Stimulated activated memory B cell treated with anti-CD40 and anti-IgM and Interleukin-4, amounts not matched to agents 10 μg/mL and 1 μg/mL and 100 μg/mL, for 72 hours (primary cell): ENCODE data around the gene AFP.

ENCODE experiments used
- ATAC-seq: fragments of 150-1000 bp; cut with Tn5 transposase; 2 replicates; pipeline ENCODE4 v1.10.0; 2021
- H3K27ac Mint-ChIP-seq: one replicate; pipeline ENCODE4 v1.8.0; 2022; ENCODE audit warnings: mild to moderate bottlenecking, mixed read lengths
- H3K27me3 Mint-ChIP-seq: one replicate; pipeline ENCODE4 v1.8.0; 2022; ENCODE audit warnings: mixed read lengths
- H3K36me3 Mint-ChIP-seq: one replicate; pipeline ENCODE4 v1.8.0; 2022; ENCODE audit warnings: mixed read lengths
- H3K4me1 Mint-ChIP-seq: one replicate; pipeline ENCODE4 v1.8.0; 2022; ENCODE audit warnings: mixed read lengths
- H3K4me3 Mint-ChIP-seq: one replicate; pipeline ENCODE4 v1.8.0; 2022; ENCODE audit warnings: mild to moderate bottlenecking, moderate library complexity, mixed read lengths
- H3K9me3 Mint-ChIP-seq: one replicate; pipeline ENCODE4 v1.8.0; 2022; ENCODE audit warnings: mixed read lengths

The AFP gene

GRCh38 chr4:73439991-73440390 lies 4.0 kb downstream of the AFP start:
- H3K4me3 Mint-ChIP-seq = no peak overlapping the region
- H3K27me3 Mint-ChIP-seq = peaks cover 8% of the 10 kb centered on the region
- H3K36me3 Mint-ChIP-seq = no peaks in the 10 kb centered on the region
- no peak for ATAC-seq
- no peaks in the 10 kb centered on the region for H3K4me1 Mint-ChIP-seq
- no peaks in the 10 kb centered on the region for H3K9me3 Mint-ChIP-seq
- no peak overlapping the region for H3K27ac Mint-ChIP-seq

GRCh38 chr4:73440653-73441052 lies 4.6 kb downstream of the AFP start:
- Mint-ChIP-seq H3K27me3 (peaks cover 8% of the 10 kb centered on the region), H3K9me3 (no peaks in the 10 kb centered on the region), H3K4me1 (no peaks in the 10 kb centered on the region), H3K36me3 (no peaks in the 10 kb centered on the region), H3K4me3 (no peak overlapping the region), H3K27ac (no peak overlapping the region)
- no peak for ATAC-seq

GRCh38 chr4:73442275-73442674 lies 6.3 kb downstream of the AFP start:
- Mint-ChIP-seq H3K27ac (no peak overlapping the region), H3K4me1 (no peaks in the 10 kb centered on the region), H3K36me3 (no peaks in the 10 kb centered on the region), H3K9me3 (no peaks in the 10 kb centered on the region), H3K4me3 (no peak overlapping the region), H3K27me3 (peaks cover 8% of the 10 kb centered on the region)
- ATAC-seq = no peak

GRCh38 chr4:73443224-73443623 lies 7.2 kb downstream of the AFP start:
- no peak overlapping the region for H3K27ac Mint-ChIP-seq
- no peaks in the 10 kb centered on the region for H3K4me1 Mint-ChIP-seq
- H3K4me3 Mint-ChIP-seq = no peak overlapping the region
- peaks cover 3% of the 10 kb centered on the region for H3K27me3 Mint-ChIP-seq
- H3K9me3 Mint-ChIP-seq = no peaks in the 10 kb centered on the region
- H3K36me3 Mint-ChIP-seq = no peaks in the 10 kb centered on the region
- no peak for ATAC-seq

- Mint-ChIP-seq H3K27ac (no peak overlapping the region), H3K4me1 (no peaks in the 10 kb centered on the region)
Observed at GRCh38 chr4:73445383-73446335, 9.6 kb downstream of the AFP start.

GRCh38 chr4:73446336-73446938 lies 10.4 kb downstream of the AFP start:
- Mint-ChIP-seq H3K27me3 (no peaks in the 10 kb centered on the region), H3K4me1 (no peaks in the 10 kb centered on the region), H3K27ac (no peak overlapping the region), H3K4me3 (no peak overlapping the region), H3K9me3 (no peaks in the 10 kb centered on the region), H3K36me3 (no peaks in the 10 kb centered on the region)
- peak; percentile 65 for ATAC-seq

More at GRCh38 chr4:73445383-73446335, 9.6 kb downstream of the AFP start:
- Mint-ChIP-seq H3K27me3 (no peaks in the 10 kb centered on the region), H3K4me3 (no peak overlapping the region), H3K9me3 (no peaks in the 10 kb centered on the region), H3K36me3 (no peaks in the 10 kb centered on the region)
- no peak for ATAC-seq

- H3K4me1 Mint-ChIP-seq = no peaks in the 10 kb centered on the region
- no peak for ATAC-seq
- no peaks in the 10 kb centered on the region for H3K27me3 Mint-ChIP-seq
- H3K27ac Mint-ChIP-seq = no peak overlapping the region
- no peaks in the 10 kb centered on the region for H3K9me3 Mint-ChIP-seq
- H3K4me3 Mint-ChIP-seq = no peak overlapping the region
- no peaks in the 10 kb centered on the region for H3K36me3 Mint-ChIP-seq
Observed at GRCh38 chr4:73447671-73448070, 11.7 kb downstream of the AFP start.

- H3K36me3 Mint-ChIP-seq = no peaks in the 10 kb centered on the region
- H3K27me3 Mint-ChIP-seq = no peaks in the 10 kb centered on the region
- H3K9me3 Mint-ChIP-seq = no peaks in the 10 kb centered on the region
- no peak for ATAC-seq
- no peak overlapping the region for H3K4me3 Mint-ChIP-seq
- no peak overlapping the region for H3K27ac Mint-ChIP-seq
- no peaks in the 10 kb centered on the region for H3K4me1 Mint-ChIP-seq
Observed at GRCh38 chr4:73448448-73449203, 12.6 kb downstream of the AFP start.

- ATAC-seq = no peak
- Mint-ChIP-seq H3K27ac (no peak overlapping the region), H3K4me3 (no peak overlapping the region), H3K27me3 (no peaks in the 10 kb centered on the region), H3K4me1 (no peaks in the 10 kb centered on the region), H3K9me3 (no peaks in the 10 kb centered on the region), H3K36me3 (no peaks in the 10 kb centered on the region)
Observed at GRCh38 chr4:73450398-73451004, 14.5 kb downstream of the AFP start.

GRCh38 chr4:73451404-73451803 lies 15.4 kb downstream of the AFP start:
- ATAC-seq = no peak
- H3K4me1 Mint-ChIP-seq = no peaks in the 10 kb centered on the region

GRCh38 chr4:73451981-73452747 lies 16.1 kb downstream of the AFP start:
- ATAC-seq = no peak
- H3K27me3 Mint-ChIP-seq = peaks cover 9% of the 10 kb centered on the region
- H3K36me3 Mint-ChIP-seq = no peaks in the 10 kb centered on the region
- H3K27ac Mint-ChIP-seq = no peak overlapping the region
- no peaks in the 10 kb centered on the region for H3K4me1 Mint-ChIP-seq
- no peak overlapping the region for H3K4me3 Mint-ChIP-seq
- H3K9me3 Mint-ChIP-seq = no peaks in the 10 kb centered on the region

More at GRCh38 chr4:73451404-73451803, 15.4 kb downstream of the AFP start:
- Mint-ChIP-seq H3K9me3 (no peaks in the 10 kb centered on the region), H3K4me3 (no peak overlapping the region), H3K27ac (no peak overlapping the region), H3K36me3 (no peaks in the 10 kb centered on the region), H3K27me3 (peaks cover 5% of the 10 kb centered on the region)

- no peaks in the 10 kb centered on the region for H3K36me3 Mint-ChIP-seq
- no peak overlapping the region for H3K27ac Mint-ChIP-seq
- no peaks in the 10 kb centered on the region for H3K4me1 Mint-ChIP-seq
- H3K9me3 Mint-ChIP-seq = no peaks in the 10 kb centered on the region
- no peak overlapping the region for H3K4me3 Mint-ChIP-seq
- peak; percentile 24 for ATAC-seq
- peaks cover 18% of the 10 kb centered on the region for H3K27me3 Mint-ChIP-seq
Observed at GRCh38 chr4:73452953-73453700, 17.1 kb downstream of the AFP start.

GRCh38 chr4:73453701-73454005 lies 17.6 kb downstream of the AFP start:
- Mint-ChIP-seq H3K27ac (no peak overlapping the region), H3K27me3 (peaks cover 23% of the 10 kb centered on the region), H3K36me3 (no peaks in the 10 kb centered on the region), H3K9me3 (no peaks in the 10 kb centered on the region), H3K4me3 (no peak overlapping the region), H3K4me1 (no peaks in the 10 kb centered on the region)
- ATAC-seq = no peak

GRCh38 chr4:73454920-73455319 lies 18.9 kb downstream of the AFP start:
- no peaks in the 10 kb centered on the region for H3K4me1 Mint-ChIP-seq
- peaks cover 26% of the 10 kb centered on the region for H3K27me3 Mint-ChIP-seq
- H3K9me3 Mint-ChIP-seq = no peaks in the 10 kb centered on the region
- H3K27ac Mint-ChIP-seq = no peak overlapping the region
- no peaks in the 10 kb centered on the region for H3K36me3 Mint-ChIP-seq
- no peak overlapping the region for H3K4me3 Mint-ChIP-seq
- no peak for ATAC-seq
